NCI-H2107 treated with DMSO at 0.1 percent for 48 hours (cell line): ENCODE data around the gene GNB1L.

Experiments
- DNase-seq: peaks from one replicate; lab custom pipeline; 2025; ENCODE audit not compliant: unreplicated experiment; lab: John Stamatoyannopoulos, UW

GNB1L gene

DNA sequence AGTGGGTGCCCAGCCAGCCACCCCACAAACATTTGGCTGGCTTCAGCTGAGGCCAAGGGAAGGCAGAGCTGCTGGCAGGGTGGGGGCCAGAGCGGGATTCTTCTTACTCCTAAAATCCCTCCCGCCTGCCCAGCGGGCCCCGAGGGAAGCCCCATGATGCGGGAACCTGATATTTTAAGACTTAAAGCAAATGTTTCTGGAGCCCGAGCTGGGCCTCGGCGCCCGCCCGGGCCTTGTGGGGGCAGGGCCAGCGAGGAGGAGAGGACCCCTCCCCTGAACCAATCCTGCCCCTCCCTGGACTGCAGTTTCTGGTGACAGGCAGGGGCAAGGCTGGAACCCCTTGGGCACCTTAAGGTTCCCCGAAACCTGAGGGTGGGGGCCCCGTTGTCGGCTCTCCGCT, 114.1 kb downstream of the GNB1L start:
- no peak for DNase-seq

DNA sequence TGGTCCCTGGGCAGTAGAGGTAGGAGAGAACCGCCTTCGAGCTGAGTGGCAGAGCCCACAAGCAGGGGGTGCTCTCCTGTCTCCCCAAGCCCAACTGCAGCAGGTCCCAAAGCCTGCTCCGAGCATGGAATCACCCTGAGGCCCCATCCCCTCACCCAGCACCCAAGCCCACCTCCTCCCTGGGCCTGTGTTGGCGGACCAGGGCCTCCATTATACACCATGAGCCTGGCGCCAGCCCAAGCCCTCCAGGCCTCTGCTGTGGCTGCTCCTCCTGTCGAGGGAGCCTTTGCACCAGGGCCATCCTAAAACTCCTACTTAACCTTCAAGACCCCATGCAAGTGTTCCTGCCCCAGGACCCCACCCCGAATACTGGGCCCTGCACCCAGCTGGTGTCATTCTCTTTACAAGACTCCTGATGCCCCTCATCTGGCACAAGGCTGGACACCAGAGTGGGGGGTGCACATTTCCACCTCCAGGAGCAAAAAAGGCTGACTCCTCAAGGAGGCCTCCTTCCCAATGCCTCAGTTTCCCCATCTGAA, 114.7 kb downstream of the GNB1L start:
- no peak for DNase-seq

DNA sequence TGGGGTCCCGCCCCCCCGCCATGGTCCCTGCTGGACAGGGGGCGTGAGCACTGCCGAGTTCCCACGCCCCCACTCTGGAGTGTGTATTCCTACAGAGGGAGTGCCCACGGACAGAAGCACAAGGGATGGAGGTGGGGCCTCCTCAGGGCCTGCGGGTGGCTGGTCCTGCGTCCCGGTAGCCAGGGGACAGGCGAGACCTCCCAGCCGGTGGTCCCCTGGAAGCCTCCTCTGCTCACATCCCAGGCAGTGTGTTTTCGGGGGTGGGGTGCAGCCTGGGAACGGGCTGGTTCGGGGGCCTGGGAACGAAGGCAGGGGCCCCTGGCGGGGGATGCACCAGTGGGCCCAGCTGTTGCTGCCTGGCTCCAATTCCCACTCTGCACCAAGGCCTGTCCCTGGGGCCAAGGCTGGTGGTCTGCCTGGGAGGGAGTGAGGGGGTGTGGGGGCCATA, 115.2 kb downstream of the GNB1L start:
- DNase-seq: no peak

DNA sequence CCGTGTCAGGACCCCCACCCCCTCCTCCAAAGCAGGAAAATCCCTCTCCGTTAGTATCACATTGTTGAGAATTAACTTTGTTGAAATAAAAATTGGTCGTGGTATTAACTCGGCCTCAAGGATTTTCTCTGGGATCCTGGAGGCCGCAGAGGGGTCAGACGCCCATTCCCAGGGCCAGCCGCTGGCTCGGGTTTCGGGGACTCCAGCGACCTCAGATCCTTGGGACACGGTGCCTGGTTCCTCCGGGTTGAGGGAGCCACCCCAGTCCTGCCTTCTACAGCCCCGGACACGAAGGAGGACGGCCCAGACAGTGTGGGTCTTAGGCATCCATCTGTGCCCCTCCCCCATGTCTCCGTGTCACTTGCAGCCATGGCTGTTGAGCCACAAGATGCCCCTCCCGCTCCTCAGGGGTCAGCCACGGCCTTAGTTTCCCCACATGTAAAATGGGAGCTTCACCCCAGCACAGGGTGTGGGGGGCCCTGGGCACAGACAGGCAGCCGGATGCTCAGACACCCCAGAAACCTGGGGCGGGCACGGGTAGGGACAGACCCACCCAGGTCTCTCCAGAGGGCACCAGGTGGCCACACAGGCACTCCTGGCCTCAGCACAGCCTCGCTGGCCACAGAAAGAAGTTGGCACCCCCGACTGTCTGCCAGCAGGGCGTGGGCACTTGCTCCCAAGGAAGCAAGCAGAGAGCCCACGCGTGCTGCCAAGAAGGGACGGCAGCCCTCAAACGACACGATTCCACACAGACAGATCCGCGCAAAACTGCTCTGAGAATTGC, 115.8 kb downstream of the GNB1L start:
- no peak for DNase-seq

DNA sequence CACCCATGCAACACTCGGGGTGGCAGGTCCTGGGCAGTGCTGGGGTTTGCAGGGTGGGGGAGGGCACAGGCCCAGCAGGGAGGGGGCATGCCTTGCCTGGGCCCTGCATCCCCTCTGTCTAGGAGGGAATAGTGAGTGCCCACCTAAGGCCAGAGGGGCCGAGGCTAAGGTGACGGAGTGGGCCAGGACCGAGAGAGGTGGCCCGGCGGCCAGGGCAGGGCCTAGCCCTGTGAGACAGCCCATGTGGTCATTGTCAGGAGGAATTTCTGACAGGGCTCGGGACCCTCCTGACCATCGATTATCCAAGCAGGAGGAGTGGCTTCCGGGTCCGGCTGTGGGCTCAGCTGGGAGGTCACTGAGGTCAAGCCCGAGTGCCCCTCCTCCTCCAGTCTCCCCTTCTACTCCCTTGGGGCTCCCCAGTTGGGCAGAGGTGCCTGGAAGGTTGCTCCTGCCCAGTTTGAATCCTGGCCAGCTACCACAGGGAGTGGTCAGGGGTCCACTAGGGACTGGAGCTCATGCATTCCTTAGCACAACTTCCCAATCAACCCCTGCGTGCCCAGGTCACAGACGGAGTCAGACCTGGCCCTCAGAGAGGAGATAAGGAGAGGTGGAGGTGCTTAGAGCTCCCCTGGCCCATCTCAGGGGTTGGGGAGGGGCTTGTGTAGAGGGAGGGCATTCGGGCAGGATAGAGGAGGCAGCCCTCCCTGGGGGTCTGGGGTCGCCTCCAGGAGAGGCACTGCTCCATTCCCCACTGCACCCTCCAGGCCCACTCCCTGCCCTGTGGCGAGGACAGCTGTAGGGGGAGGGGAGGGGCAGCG, 116.6 kb downstream of the GNB1L start:
- DNase-seq: no peak

DNA sequence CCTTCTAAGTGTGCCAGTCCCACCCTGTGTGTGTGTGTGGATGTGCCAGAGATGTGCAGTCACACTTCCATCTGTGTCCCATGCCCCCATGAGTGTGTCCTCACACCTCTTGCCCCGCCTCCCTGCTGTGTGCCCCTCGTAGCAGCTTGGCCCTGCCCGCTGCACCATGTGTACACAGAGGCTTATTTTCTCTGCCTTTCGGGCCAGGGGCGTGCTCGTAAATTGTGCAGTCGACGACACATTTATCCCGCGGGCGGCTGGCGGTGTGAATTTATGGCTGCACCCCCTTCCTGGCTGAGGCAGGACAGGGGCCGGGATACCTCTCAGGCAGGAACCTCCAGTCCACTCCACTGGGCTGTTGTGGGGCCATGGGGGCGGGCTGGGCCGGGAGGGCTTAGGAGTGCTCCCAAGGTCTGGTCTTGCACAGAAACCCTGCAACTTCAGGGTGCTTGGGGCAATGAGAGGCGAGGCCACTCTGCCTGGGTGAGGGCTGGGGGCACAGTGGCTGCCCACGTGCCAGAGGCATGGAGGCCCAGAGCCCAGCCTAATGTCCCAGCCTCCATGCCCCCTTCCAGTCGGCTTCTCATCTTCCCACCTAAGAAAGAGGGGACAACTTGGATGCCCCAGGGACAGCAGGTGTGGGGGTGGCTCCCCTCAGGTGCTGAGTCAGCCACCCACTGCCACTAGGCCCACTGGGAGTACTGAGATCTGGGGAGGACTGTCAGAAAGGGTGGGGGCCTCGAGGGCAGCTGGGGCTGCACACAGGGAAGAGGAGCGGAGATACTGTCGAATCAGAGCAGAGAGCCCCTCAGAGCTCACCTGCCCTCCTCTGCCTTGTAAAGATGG, 118.8 kb downstream of the GNB1L start:
- no peak for DNase-seq

DNA sequence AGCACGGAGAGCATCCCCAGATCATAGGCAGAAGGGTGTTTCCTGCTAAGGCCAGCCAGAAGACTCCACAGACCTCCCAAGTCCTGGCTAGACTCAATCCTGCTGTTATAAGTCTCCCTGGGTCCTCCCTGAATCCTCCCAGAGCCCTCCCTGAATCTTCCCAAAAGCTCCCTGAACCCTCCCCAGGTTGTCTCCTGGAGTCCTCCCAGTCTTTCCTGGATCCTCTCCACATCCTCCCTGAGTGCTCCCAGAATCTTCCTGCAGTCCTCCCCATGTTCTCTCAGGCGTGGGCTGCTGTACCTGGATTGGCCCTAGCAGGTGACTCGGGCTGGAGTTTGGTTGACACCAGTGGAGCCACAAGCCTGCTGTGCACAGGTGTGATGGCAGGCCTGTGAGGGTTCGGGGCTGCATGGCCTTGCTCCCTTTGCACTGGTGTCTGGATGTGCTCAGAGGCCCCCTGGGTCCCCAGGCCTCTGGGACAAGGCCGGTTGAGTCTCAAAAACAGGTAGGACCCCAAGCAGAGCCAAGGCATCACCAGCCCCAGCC, 119.8 kb downstream of the GNB1L start:
- DNase-seq: no peak

DNA sequence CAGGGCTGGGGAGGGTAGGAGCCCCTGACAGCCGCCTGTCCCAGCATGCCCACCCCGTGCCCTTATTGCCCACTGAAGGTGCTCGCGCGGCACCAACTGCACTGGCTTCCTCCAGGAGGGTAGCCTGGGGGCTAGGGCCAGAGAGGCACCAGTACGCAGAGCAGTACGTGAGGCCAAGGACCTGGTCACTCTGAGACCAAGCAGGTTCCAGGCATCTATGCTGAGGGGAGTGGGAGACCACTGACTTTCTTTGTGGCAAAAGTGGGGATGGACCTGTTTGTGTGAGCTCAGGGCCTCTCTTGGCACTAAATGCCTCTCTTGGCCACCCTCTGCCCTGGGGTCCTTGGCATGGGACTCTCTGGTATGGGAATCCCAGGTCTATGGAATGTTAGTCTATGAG, 120.5 kb downstream of the GNB1L start:
- DNase-seq: no peak

DNA sequence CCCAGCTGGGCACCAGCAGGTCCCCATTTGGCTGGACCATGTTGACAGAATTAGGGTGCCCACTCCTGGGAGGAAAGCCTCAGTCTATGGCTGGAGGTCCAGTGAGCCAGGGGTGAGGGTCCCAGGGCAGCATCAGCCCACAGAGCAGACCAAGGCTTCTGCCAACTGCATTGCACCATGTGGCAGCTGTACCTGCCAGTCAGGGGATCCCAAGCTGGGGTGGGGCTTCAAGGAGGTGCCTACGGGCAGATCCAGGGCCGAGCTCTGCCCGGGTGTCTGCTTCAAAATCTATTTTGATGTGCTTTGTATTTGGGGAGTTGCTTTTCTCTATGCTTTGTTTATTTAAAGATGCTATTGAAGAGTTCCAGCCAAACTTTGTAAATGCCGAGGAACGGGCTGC, 120.9 kb downstream of the GNB1L start:
- no peak for DNase-seq
